Lower lobe of right lung (tissue), 2 donors: ENCODE results near the gene ZNF107. TPM values are rescaled to one million over a fixed set of nuclear protein-coding genes. Genes with fewer than 3 reads are reported as not detected.

Experiments used
- ATAC-seq, 2 donors: fragments of 200-7000 bp; cut with Tn5 transposase; one replicate each; pipeline ENCODE4 v1.9.1; 2020 to 2022; ENCODE audit warnings: mild to moderate bottlenecking in 2 of 2, moderate library complexity in 2 of 2
- DNase-seq: peaks from one replicate; pipeline ENCODE4 v3.0.0-alpha.2; 2020
- H3K27ac ChIP-seq: fragments of 200-600 bp; one replicate; pipeline ENCODE4 v1.8.0; 2022
- H3K27me3 ChIP-seq: fragments of 200-600 bp; one replicate; pipeline ENCODE4 v1.8.0; 2022; ENCODE audit warnings: low read depth
- H3K36me3 ChIP-seq: fragments of 200-600 bp; one replicate; pipeline ENCODE4 v1.8.0; 2022; ENCODE audit warnings: mild to moderate bottlenecking
- H3K4me1 ChIP-seq: fragments of 200-600 bp; one replicate; pipeline ENCODE4 v1.8.0; 2022
- H3K4me3 ChIP-seq: fragments of 200-600 bp; one replicate; pipeline ENCODE4 v1.8.0; 2022; ENCODE audit warnings: mild to moderate bottlenecking
- H3K9me3 ChIP-seq: fragments of 200-600 bp; one replicate; pipeline ENCODE4 v1.8.0; 2022
- CTCF ChIP-seq: fragments of 200-600 bp; IDR thresholded peaks from one replicate; pipeline ENCODE4 v1.8.0; 2022; ENCODE audit warnings: antibody characterized with exemption, mild to moderate bottlenecking
- intact Hi-C: fragments of 100-400 bp; cut with DNase I; formaldehyde crosslinking; loops from one replicate; pipeline ENCODE4 v1.11.0; 2022
- long read RNA-seq: library from polyadenylated mRNA; unstranded; transcript quantifications from one replicate; pipeline ENCODE4 v2.0.0, GENCODE V29; 2021
- total RNA-seq: library from RNA; stranded (reverse); fragmentation: NEBNext Ultra II Directional; extraction: Animal tissue kit (Norgen Biotek cat#: 25700); gene quantifications from one replicate; pipeline ENCODE4 v1.2.1, GENCODE V29; 2021
- donor health status: DM: no; HTN: yes; CAD: no; lungs with severe emphysema.

Gene ZNF107
- total RNA-seq: 4.3 TPM
- long read RNA-seq, full-length matches to known transcripts: 3 of 8 reads
- long read RNA-seq, partial matches to known transcripts: 0 of 8 reads
- long read RNA-seq, other reads (novel, unspliced or antisense): 5 of 8 reads

DNA sequence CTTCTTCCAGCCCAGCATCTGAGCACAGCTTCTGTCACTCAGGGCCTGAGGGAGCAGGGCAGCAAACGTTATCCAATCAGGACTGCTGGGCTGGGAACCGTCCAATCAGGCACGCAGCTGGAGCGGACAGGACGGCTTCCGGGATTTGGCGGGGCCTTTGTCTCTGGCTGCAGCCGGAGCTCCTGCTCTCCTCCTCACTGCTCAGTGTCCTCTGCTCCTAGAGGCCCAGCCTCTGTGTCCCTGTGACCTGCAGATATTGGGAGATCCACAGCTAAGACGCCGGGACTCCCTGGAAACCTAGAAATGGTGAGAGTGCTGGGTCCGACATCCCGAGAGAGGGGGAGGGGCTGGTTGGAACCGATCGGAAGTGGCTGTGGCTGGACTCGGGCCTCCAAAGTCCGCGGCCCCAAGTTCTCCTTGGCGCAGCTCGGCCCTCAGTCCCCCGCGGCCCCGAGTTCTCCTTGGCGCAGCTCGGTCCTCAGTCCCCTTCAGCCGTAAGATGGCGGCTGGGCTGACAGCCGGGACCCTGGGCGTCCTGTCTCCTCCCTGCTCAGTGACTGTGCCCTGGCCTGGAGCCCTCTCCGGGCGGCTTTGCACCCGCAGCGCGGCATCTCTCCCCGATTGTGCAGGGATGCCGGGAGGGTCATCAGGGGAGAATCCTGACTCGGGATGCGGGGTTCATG, at the start of gene ZNF107:
Gene ZNF107 (plus strand): TSS at position 154 of the 683 bp plus-strand sequence. CDS start 150 bp downstream, at position 304.
- intact Hi-C loops: no loop called here
- DNase-seq (peak; percentile 93), ATAC-seq (peak; percentile 100)
- peaks cover 12% of the 10 kb centered on the region for H3K4me1 ChIP-seq
- H3K27me3 ChIP-seq: no peaks in the 10 kb centered on the region
- H3K4me3 ChIP-seq: peak within 1 kb of the TSS; percentile 70
- no peaks in the 10 kb centered on the region for H3K9me3 ChIP-seq
- TF ChIP-seq CTCF: no peak
- peak within 1 kb of the TSS; percentile 69 for H3K27ac ChIP-seq
- peaks cover 9% of the 10 kb centered on the region for H3K36me3 ChIP-seq

GRCh38 chr7:64618785-64619456, 47.0 kb upstream of the ZNF107 start:
- peak; percentile 64 to 66 for ATAC-seq

GRCh38 chr7:64619705-64620104, 46.2 kb upstream of the ZNF107 start:
- H3K4me3 ChIP-seq: no peak overlapping the region
- ATAC-seq (no peak), DNase-seq (no peak)
- intact Hi-C loops: loop anchor here (5.0 kb wide), 1 partner anchor 437 kb away; no protein-coding TSS in a partner anchor
- H3K4me1 ChIP-seq: no peaks in the 10 kb centered on the region
- no peak for TF ChIP-seq CTCF
- no peaks in the 10 kb centered on the region for H3K36me3 ChIP-seq
- H3K9me3 ChIP-seq: peaks cover 19% of the 10 kb centered on the region
- H3K27ac ChIP-seq: no peak overlapping the region
- no peaks in the 10 kb centered on the region for H3K27me3 ChIP-seq

More at GRCh38 chr7:64618785-64619456, 47.0 kb upstream of the ZNF107 start:
- intact Hi-C loops: no loop called here
- Histone ChIP-seq H3K4me1 (no peaks in the 10 kb centered on the region), H3K9me3 (peaks cover 19% of the 10 kb centered on the region), H3K27me3 (no peaks in the 10 kb centered on the region), H3K27ac (no peak overlapping the region), H3K36me3 (no peaks in the 10 kb centered on the region), H3K4me3 (no peak overlapping the region)
- DNase-seq: no peak
- peak; percentile 70 for TF ChIP-seq CTCF

DNA sequence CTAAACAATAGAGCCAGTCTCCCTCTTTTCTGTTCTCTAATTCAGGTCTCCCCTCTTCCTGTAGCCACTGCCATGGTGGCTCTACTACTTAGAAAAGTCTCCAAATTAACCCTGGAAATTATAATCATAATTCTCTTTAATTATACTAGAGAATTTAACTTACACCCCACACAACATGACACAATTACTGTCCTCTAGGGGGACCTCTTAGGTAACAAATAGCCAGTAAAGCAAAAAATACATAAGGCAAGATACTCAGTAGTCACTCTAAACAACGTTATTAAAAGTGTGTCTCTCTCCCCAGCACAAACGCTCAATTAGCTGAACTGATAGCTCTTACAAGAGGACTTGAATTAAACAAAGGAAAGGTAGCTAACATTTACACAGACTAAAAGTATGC, 44.3 kb upstream of the ZNF107 start:
- no peak overlapping the region for H3K4me3 ChIP-seq
- TF ChIP-seq CTCF: no peak
- no peak overlapping the region for H3K27ac ChIP-seq
- no peaks in the 10 kb centered on the region for H3K4me1 ChIP-seq
- no peak for ATAC-seq
- no peaks in the 10 kb centered on the region for H3K27me3 ChIP-seq
- intact Hi-C loops: loop anchor here (5.0 kb wide), 1 partner anchor 439 kb away; no protein-coding TSS in a partner anchor
- H3K36me3 ChIP-seq: no peaks in the 10 kb centered on the region
- no peak for DNase-seq
- H3K9me3 ChIP-seq: peaks cover 19% of the 10 kb centered on the region

GRCh38 chr7:64625114-64626082, 40.5 kb upstream of the ZNF107 start:
- peak; percentile 78 for TF ChIP-seq CTCF
- intact Hi-C loops: no loop called here
- DNase-seq (no peak), ATAC-seq (no peak)
- Histone ChIP-seq H3K27ac (no peak overlapping the region), H3K4me1 (no peaks in the 10 kb centered on the region), H3K9me3 (peaks cover 3% of the 10 kb centered on the region), H3K36me3 (no peaks in the 10 kb centered on the region), H3K4me3 (no peak overlapping the region), H3K27me3 (no peaks in the 10 kb centered on the region)
